Activated effector memory CD4-positive, alpha-beta T cell treated with Interleukin-2 at 50 U/mL for 16 hours (primary cell): ENCODE measurements around the gene PCBP3.

Experiments
- DNase-seq: peaks from one replicate; pipeline ENCODE4 v3.0.0-alpha.2; 2020

Gene PCBP3

GRCh38 chr21:45868488-45868887, 225.0 kb downstream of the PCBP3 start:
- DNase-seq, result no peak

- DNase-seq, result no peak
Measured at GRCh38 chr21:45869121-45870007, 225.8 kb downstream of the PCBP3 start.

GRCh38 chr21:45870421-45870820, 226.9 kb downstream of the PCBP3 start:
- DNase-seq, result no peak

GRCh38 chr21:45870851-45871615, 227.5 kb downstream of the PCBP3 start:
- DNase-seq, result no peak

GRCh38 chr21:45871616-45872236, 228.2 kb downstream of the PCBP3 start:
- no peak for DNase-seq

GRCh38 chr21:45872471-45872870, 228.9 kb downstream of the PCBP3 start:
- DNase-seq, result no peak

GRCh38 chr21:45872902-45873301, 229.4 kb downstream of the PCBP3 start:
- DNase-seq, result no peak

GRCh38 chr21:45873418-45873817, 229.9 kb downstream of the PCBP3 start:
- no peak for DNase-seq

- DNase-seq, result no peak
Measured at GRCh38 chr21:45873866-45874265, 230.3 kb downstream of the PCBP3 start.

- DNase-seq, result no peak
Measured at GRCh38 chr21:45874716-45875415, 231.3 kb downstream of the PCBP3 start.

GRCh38 chr21:45875416-45875760, 231.9 kb downstream of the PCBP3 start:
- no peak for DNase-seq

- DNase-seq, result no peak
Measured at GRCh38 chr21:45875881-45876280, 232.4 kb downstream of the PCBP3 start.

- no peak for DNase-seq
Measured at GRCh38 chr21:45876381-45877170, 233.1 kb downstream of the PCBP3 start.

- DNase-seq, result no peak
Measured at GRCh38 chr21:45877171-45877438, 233.6 kb downstream of the PCBP3 start.

GRCh38 chr21:45877821-45878469, 234.4 kb downstream of the PCBP3 start:
- DNase-seq, result no peak

- DNase-seq, result peak; percentile 42
Measured at GRCh38 chr21:45880097-45881068, 236.9 kb downstream of the PCBP3 start.

GRCh38 chr21:45882645-45883044, 239.1 kb downstream of the PCBP3 start:
- DNase-seq, result no peak

GRCh38 chr21:45883090-45883489, 239.6 kb downstream of the PCBP3 start:
- DNase-seq, result no peak

GRCh38 chr21:45885597-45885929, 242.0 kb downstream of the PCBP3 start:
- no peak for DNase-seq

- DNase-seq, result peak; percentile 62
Measured at GRCh38 chr21:45885930-45886601, 242.5 kb downstream of the PCBP3 start.
